H1 (cell line): ENCODE results near the gene VARS2.

Experiments used
- CTCF ChIP-seq, 3 experiments: IDR thresholded peaks; 1 replicate in 2 of 3; 2 replicates in 1 of 3; pipeline versions ENCODE4 v1.5.1 to v1.6.1; 2011; ENCODE audit warnings: low read length in 3 of 3, mild to moderate bottlenecking in 3 of 3, inconsistent platforms in 2 of 3, low read depth in 1 of 3, moderate library complexity in 1 of 3; ENCODE audit not compliant: insufficient read depth in 1 of 3; ENCODE audit errors: control extremely low read depth in 1 of 3
- EP300 ChIP-seq, 2 experiments: IDR thresholded peaks; 1 replicate in 1 of 2; 2 replicates in 1 of 2; pipeline ENCODE4 v1.6.1; 2011 to 2012; ENCODE audit warnings: low read depth in 2 of 2, low read length in 2 of 2, mild to moderate bottlenecking in 2 of 2, borderline replicate concordance in 1 of 2, inconsistent platforms in 1 of 2, moderate library complexity in 1 of 2
- GABPA ChIP-seq: IDR thresholded peaks from 2 replicates; pipeline ENCODE4 v1.6.1; 2011; ENCODE audit warnings: mild to moderate bottlenecking, low read length, moderate library complexity, borderline replicate concordance; ENCODE audit not compliant: insufficient read depth
- POLR2A ChIP-seq, 2 experiments: IDR thresholded peaks; 1 replicate in 1 of 2; 2 replicates in 1 of 2; pipeline ENCODE4 v1.6.1; 2011; ENCODE audit warnings: low read depth in 2 of 2, low read length in 2 of 2, mild to moderate bottlenecking in 2 of 2; ENCODE audit errors: control extremely low read depth in 1 of 2
- POLR2AphosphoS5 ChIP-seq: IDR thresholded peaks from 2 replicates; pipeline ENCODE4 v1.6.1; 2011; ENCODE audit warnings: low read depth, low read length
- RFX5 ChIP-seq: IDR thresholded peaks from 2 replicates; pipeline ENCODE4 v1.6.1; 2011; ENCODE audit warnings: low read depth, low read length, improper control_type of control experiment, borderline replicate concordance
- ZNF274 ChIP-seq: IDR thresholded peaks from 2 replicates; pipeline ENCODE4 v1.7.0; 2012; ENCODE audit warnings: low read length, borderline replicate concordance; ENCODE audit errors: extremely low read depth

DNA sequence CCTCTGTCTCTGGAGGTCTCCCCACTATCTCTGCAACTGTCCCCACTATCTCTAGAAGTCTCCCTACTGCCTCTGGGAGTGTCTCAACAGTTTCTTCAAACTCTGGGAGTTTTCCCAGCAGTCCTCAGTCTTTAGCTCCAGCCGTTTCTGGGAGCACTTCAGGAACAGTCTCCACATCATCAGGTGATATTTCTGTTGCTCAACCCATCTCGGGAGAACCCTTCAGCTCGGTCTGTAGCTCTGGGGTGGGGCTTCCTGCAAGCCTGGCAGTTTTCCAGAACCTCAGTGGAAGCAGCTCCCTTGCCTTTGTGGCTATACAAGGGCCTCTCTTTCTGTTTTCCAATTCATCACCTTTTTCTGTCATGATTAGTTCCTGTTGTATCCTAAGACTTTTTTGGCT, 21.0 kb downstream of the VARS2 start:
- TF ChIP-seq POLR2AphosphoS5 (no peak), GABPA (no peak), ZNF274 (no peak), POLR2A (IDR thresholded peaks at IDR 0.05; ENCODE audit: control extremely low read depth in 1 of 2, low read depth in 2 of 2, low read length in 2 of 2) (no peak), RFX5 (no peak), EP300 (IDR thresholded peaks at IDR 0.05; ENCODE audit: borderline replicate concordance in 1 of 2, low read depth in 2 of 2, low read length in 2 of 2) (no peak), CTCF (IDR thresholded peaks at IDR 0.05; ENCODE audit: control extremely low read depth in 1 of 3, insufficient read depth in 1 of 3, low read depth in 1 of 3, low read length in 3 of 3) (no peak)
